Glutamatergic neuron (in vitro differentiated cells): Measurements from ENCODE around the gene WASF3. TPM values are rescaled to one million over a fixed set of nuclear protein-coding genes. Genes with fewer than 3 reads are reported as not detected.

Experiments used
- DNase-seq: peaks from one replicate; pipeline ENCODE4 v3.0.0; 2022
- H3K27ac Mint-ChIP-seq: one replicate; pipeline ENCODE4 v1.8.0; 2020; ENCODE audit warnings: mild to moderate bottlenecking, mixed read lengths, inconsistent platforms; ENCODE audit not compliant: unreplicated experiment
- H3K27me3 Mint-ChIP-seq: one replicate; pipeline ENCODE4 v1.8.0; 2020; ENCODE audit warnings: mild to moderate bottlenecking, moderate library complexity, mixed read lengths, inconsistent platforms; ENCODE audit not compliant: unreplicated experiment
- H3K36me3 Mint-ChIP-seq: one replicate; pipeline ENCODE4 v1.8.0; 2020; ENCODE audit warnings: mild to moderate bottlenecking, mixed read lengths, inconsistent platforms; ENCODE audit not compliant: unreplicated experiment
- H3K4me1 Mint-ChIP-seq: one replicate; pipeline ENCODE4 v1.8.0; 2020; ENCODE audit warnings: mild to moderate bottlenecking, low read depth, mixed read lengths, inconsistent platforms; ENCODE audit not compliant: unreplicated experiment
- H3K4me3 Mint-ChIP-seq: one replicate; pipeline ENCODE4 v1.8.0; 2020; ENCODE audit warnings: mild to moderate bottlenecking, mixed read lengths, inconsistent platforms; ENCODE audit not compliant: unreplicated experiment
- H3K9me3 Mint-ChIP-seq: one replicate; pipeline ENCODE4 v1.8.0; 2020; ENCODE audit warnings: mild to moderate bottlenecking, moderate library complexity, mixed read lengths, inconsistent platforms; ENCODE audit not compliant: unreplicated experiment
- CTCF ChIP-seq: fragments of 200-600 bp; sonication (generic); IDR thresholded peaks from one replicate; pipeline ENCODE4 v1.5.0; 2021; ENCODE audit not compliant: partially characterized antibody, unreplicated experiment
- total RNA-seq: library from RNA; stranded (reverse); fragmentation: NEBNext Ultra II Directional; extraction: Animal tissue kit (Norgen Biotek cat#: 25700); gene quantifications from one replicate; pipeline ENCODE4 v1.2.1, GENCODE V29; 2021; ENCODE audit not compliant: unreplicated experiment

The WASF3 gene
- total RNA-seq, 1 donor from 2014 or later, result 10.1 TPM

- Mint-ChIP-seq H3K4me3 (no peak overlapping the region), H3K9me3 (peaks cover 3% of the 10 kb centered on the region), H3K27ac (no peak overlapping the region), H3K27me3 (no peaks in the 10 kb centered on the region), H3K36me3 (peaks cover 11% of the 10 kb centered on the region), H3K4me1 (no peaks in the 10 kb centered on the region)
- no peak for TF ChIP-seq CTCF
- no peak for DNase-seq
These were observed 89.1 kb downstream of the WASF3 start for GRCh38 chr13:26646603-26647002.

GRCh38 chr13:26651234-26651633, 93.8 kb downstream of the WASF3 start:
- Mint-ChIP-seq H3K36me3 (peaks cover 11% of the 10 kb centered on the region), H3K4me3 (no peak overlapping the region), H3K27ac (no peak overlapping the region), H3K27me3 (no peaks in the 10 kb centered on the region), H3K4me1 (no peaks in the 10 kb centered on the region), H3K9me3 (peaks cover 3% of the 10 kb centered on the region)
- TF ChIP-seq CTCF, result no peak
- no peak for DNase-seq

- H3K9me3 Mint-ChIP-seq, result peaks cover 3% of the 10 kb centered on the region
- no peaks in the 10 kb centered on the region for H3K4me1 Mint-ChIP-seq
- TF ChIP-seq CTCF, result no peak
- H3K27ac Mint-ChIP-seq, result no peak overlapping the region
- H3K4me3 Mint-ChIP-seq, result no peak overlapping the region
- DNase-seq, result no peak
- peaks cover 11% of the 10 kb centered on the region for H3K36me3 Mint-ChIP-seq
- no peaks in the 10 kb centered on the region for H3K27me3 Mint-ChIP-seq
These were observed 95.8 kb downstream of the WASF3 start for GRCh38 chr13:26653310-26653709.

GRCh38 chr13:26653842-26654241, 96.4 kb downstream of the WASF3 start:
- Mint-ChIP-seq H3K36me3 (peaks cover 11% of the 10 kb centered on the region), H3K9me3 (peaks cover 3% of the 10 kb centered on the region), H3K27me3 (no peaks in the 10 kb centered on the region), H3K27ac (no peak overlapping the region), H3K4me1 (no peaks in the 10 kb centered on the region), H3K4me3 (no peak overlapping the region)
- DNase-seq, result no peak
- no peak for TF ChIP-seq CTCF

GRCh38 chr13:26656919-26657318, 99.4 kb downstream of the WASF3 start:
- H3K4me1 Mint-ChIP-seq, result no peaks in the 10 kb centered on the region
- no peak overlapping the region for H3K4me3 Mint-ChIP-seq
- H3K36me3 Mint-ChIP-seq, result no peaks in the 10 kb centered on the region
- H3K9me3 Mint-ChIP-seq, result no peaks in the 10 kb centered on the region
- H3K27me3 Mint-ChIP-seq, result peaks cover 2% of the 10 kb centered on the region
- no peak for TF ChIP-seq CTCF
- no peak overlapping the region for H3K27ac Mint-ChIP-seq
- no peak for DNase-seq
